PFSK-1 (cell line): ENCODE data around the gene KRTAP10-5.
"Not testable (repeated sequence)": the region's sequence is repeated elsewhere in the genome, so short reads cannot be mapped to it uniquely, and the experiment has no call there.

Source experiments
- FOXP2 ChIP-seq: optimal IDR thresholded peaks from 2 replicates; pipeline ENCODE3; 2011; ENCODE audit warnings: borderline replicate concordance, control low read depth, inconsistent platforms; ENCODE audit not compliant: insufficient read depth; ENCODE audit errors: extremely low read length, extremely low read depth
- POLR2AphosphoS5 ChIP-seq: IDR thresholded peaks from 2 replicates; pipeline ENCODE4 v1.6.1; 2012; ENCODE audit warnings: low read depth, mild to moderate bottlenecking, control low read depth, low read length, moderate library complexity
- REST ChIP-seq, 2 experiments: IDR thresholded peaks; 2 replicates each; pipeline versions ENCODE4 v1.6.1 to v1.8.0; 2011 to 2012; ENCODE audit warnings: low read depth in 2 of 2, low read length in 2 of 2, control low read depth in 1 of 2, inconsistent platforms in 1 of 2, mild to moderate bottlenecking in 1 of 2, moderate library complexity in 1 of 2; ENCODE audit not compliant: insufficient read depth in 1 of 2
- SIN3A ChIP-seq: IDR thresholded peaks from 2 replicates; pipeline ENCODE4 v1.6.1; 2012; ENCODE audit warnings: mild to moderate bottlenecking, low read length, moderate library complexity, borderline replicate concordance; ENCODE audit not compliant: insufficient read depth
- TAF1 ChIP-seq: IDR thresholded peaks from 2 replicates; pipeline ENCODE4 v1.6.1; 2012; ENCODE audit warnings: low read length, control low read depth, borderline replicate concordance; ENCODE audit not compliant: insufficient read depth

KRTAP10-5 gene

DNA sequence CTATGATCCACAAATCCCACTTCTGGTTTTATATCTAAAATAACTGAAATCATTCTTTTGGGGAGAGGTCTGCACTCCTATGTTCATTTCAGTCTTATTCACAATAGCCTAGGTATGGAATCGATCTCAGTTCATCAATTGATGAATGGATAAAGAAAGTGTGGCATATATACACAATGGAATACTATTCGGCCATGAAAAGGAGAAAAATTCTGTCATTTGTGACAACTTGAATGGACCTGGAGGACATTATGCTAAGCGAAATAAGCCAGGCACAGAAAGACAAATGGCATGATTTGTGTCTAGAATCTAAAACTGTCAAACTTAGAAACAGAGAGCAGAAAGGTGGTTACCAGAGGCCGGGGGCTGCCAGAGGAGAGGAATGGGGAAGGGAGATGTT lies 26.1 kb upstream of the KRTAP10-5 start:
- TF ChIP-seq TAF1 = no peak

DNA sequence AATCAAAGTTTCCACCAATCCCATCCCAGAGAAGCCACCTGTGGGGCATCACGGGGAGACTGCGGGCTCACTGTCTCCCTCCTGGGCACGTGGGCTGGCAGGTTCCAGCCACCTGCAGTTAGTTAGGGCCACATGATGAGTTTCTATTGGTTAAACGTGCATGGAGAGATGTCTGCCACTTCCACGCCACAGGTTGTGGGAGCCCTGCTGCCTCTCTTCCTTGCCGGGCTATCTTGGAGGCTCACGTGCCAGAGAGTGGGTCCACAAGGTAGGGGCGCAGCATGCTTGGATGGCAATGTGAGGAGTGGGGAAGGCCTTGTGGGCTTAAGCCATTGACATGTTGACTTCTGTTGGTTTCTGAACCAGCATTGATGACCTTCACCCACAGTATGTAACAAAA lies 23.5 kb upstream of the KRTAP10-5 start:
- TF ChIP-seq SIN3A = no peak
- TF ChIP-seq TAF1 = no peak
- TF ChIP-seq POLR2AphosphoS5 = no peak
- TF ChIP-seq FOXP2 = no peak
- TF ChIP-seq REST (IDR thresholded peaks at IDR 0.05; ENCODE audit: insufficient read depth in 1 of 2, low read depth in 2 of 2, low read length in 2 of 2) = no peak

- TF ChIP-seq REST (IDR thresholded peaks at IDR 0.05; ENCODE audit: insufficient read depth in 1 of 2, low read depth in 2 of 2, low read length in 2 of 2) = no peak
Observed at GRCh38 chr21:44603109-44603875, 22.9 kb upstream of the KRTAP10-5 start.

DNA sequence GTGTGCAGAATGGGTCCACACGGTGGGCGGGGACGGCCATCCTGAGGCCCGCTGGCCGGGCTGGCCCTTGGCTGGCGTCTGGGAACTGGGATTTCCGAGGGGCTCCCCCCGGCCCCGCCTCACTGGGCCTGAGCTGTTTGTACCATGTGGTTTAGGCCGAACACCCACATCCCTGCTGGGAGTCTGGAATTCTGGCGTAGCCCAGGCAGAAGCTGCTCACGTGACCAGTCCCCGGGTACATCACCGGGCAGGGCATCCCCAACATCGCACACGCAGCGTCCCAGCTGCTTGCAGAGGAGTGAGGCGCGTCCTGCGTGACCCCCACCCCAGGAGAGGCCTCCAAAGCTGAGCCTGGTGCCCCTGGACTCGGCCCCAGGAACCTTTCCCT lies 22.1 kb upstream of the KRTAP10-5 start:
- TF ChIP-seq TAF1 (no peak), FOXP2 (no peak)

DNA sequence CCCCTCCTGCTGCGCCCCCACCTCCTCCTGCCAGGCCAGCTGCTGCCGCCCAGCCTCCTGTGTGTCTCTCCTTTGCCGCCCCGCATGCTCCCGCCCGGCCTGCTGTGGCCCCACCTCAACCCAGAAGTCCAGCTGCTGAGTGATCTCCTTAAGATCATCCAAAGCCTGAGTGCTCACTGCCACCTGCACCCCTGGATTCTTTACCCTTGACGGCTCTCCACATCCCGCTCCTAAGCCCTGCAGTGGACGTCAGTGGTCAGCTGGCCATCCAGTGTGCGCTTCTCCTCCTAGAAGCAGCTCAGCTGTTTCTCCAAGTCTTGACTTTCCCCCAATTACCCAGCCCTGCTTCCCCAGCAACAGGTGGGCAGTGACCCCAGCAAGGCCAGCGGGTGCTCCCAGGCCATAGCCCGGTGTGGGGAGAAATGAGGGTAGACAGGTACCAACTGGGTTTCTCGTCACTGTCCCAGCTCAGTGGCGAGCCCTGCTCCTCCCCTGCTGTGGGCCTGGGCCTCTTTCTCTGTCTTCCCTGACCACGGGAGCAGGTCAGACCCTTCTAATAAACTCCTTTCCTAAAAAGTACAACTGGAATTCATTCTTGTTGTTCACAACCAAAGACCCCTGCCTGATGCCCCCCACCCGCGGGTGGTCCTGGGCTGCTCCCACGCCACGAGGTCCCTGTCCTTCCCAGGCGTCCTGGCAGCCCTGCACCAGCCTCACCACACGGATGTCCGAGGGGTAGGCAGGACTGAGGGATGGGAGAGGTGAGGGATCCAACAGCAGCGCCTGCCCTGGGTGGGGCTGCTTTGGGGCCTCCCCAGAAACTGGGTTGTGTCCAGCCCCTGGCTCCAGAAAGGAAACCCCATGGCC lies 21.4 kb upstream of the KRTAP10-5 start:
- no peak for TF ChIP-seq POLR2AphosphoS5
- TF ChIP-seq REST (IDR thresholded peaks at IDR 0.05; ENCODE audit: insufficient read depth in 1 of 2, low read depth in 2 of 2, low read length in 2 of 2) = no peak
- TF ChIP-seq TAF1 = no peak
- no peak for TF ChIP-seq SIN3A
- TF ChIP-seq FOXP2 = no peak

DNA sequence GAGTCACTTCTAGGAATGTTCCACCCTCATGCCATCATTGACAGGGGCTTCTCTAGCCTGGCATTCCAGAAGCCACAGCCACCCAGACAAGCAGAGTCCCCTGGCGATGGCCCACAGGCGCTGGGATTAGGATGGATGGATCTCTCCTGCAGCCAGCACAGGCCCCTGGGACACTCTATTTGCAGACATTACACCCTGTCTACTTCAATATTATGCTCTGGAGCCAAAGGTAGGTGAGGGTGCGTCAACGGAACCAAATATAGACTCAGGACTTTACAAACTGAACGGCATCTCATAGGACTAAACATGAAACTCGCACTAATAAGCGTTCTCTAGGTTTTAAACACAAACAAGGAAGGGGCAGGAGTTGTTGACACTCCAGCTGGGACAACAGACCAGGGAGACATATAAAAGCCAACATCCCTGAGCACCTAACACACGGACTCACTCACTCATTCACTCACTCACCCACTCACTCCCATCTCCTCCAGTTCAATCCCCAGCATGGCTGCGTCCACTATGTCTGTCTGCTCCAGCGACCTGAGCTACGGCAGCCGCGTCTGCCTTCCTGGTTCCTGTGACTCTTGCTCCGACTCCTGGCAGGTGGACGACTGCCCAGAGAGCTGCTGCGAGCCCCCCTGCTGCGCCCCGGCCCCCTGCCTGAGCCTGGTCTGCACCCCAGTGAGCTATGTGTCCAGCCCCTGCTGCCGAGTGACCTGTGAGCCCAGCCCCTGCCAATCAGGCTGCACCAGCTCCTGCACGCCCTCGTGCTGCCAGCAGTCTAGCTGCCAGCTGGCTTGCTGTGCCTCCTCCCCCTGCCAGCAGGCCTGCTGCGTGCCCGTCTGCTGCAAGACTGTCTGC lies 19.9 kb upstream of the KRTAP10-5 start, which contains the start of gene KRTAP10-7:
KRTAP10-7 (plus strand) TSS at position 480 of the 861 bp plus-strand sequence; CDS start at position 505, 25 bp downstream.
- not testable (repeated sequence) for TF ChIP-seq FOXP2, SIN3A, POLR2AphosphoS5
